Renal cortex interstitium (tissue), 11 donors: ENCODE measurements around the gene AKR1C8. TPM values are rescaled to one million over a fixed set of nuclear protein-coding genes. Genes with fewer than 3 reads are reported as not detected.
A peak's percentile ranks its signal among the peaks of the same experiment; 100 is the strongest.
"Not testable (repeated sequence)": the region's sequence is repeated elsewhere in the genome, so short reads cannot be mapped to it uniquely, and the experiment has no call there.

Experiments used
- DNase-seq, 11 donors: peaks; one replicate each; pipeline ENCODE4 v3.0.0-alpha.2; 2013; ENCODE audit warnings: low read depth in 9 of 11, low spot score in 4 of 11; ENCODE audit errors: extremely low read depth in 1 of 11
- polyA plus RNA-seq, 3 donors: library from polyadenylated mRNA; unstranded; fragments of 120-200 nt; gene quantifications; one replicate each; pipeline ENCODE4 v1.2.1, GENCODE V29; 2013; ENCODE audit not compliant: insufficient read length in 3 of 3

Gene AKR1C8
- polyA plus RNA-seq, 3 donors: 0.09 to 0.64 (median 0.36) TPM

DNA sequence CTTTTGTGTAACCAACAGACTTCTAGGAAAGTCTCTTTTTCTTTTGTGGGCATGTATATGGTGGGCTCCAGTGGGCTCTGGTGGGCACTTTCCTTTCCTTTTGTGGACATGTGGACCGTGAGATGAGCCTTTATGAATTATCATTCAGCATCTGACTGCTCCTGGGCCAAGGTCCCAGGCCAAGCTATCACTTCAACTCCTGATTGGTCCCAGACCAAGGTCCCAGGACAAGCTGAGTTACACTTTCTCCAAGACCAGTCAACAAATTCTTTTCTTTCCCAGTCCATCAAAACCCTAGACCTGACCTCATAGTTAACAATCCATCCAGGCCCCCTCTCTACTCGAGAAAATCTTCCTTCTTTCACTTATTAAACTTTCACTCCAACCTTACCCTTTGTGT lies 1.0 kb downstream of the AKR1C8 start:
- DNase-seq: no peak

DNA sequence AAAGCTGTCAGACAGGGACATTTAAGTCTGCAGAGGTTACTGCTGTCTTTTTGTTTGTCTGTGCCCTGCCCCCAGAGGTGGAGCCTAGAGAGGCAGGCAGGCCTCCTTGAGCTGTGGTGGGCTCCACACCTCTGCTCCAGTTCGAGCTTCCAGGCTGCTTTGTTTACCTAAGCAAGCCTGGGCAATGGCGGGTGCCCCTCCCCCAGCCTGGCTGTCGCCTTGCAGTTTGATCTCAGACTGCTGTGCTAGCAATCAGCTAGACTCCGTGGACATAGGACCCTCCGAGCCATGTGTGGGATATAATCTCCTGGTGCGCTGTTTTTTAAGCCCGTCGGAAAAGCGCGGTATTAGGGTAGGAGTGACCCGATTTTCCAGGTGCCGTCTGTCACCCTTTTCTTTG lies 4.4 kb downstream of the AKR1C8 start:
- DNase-seq: not testable (repeated sequence)

DNA sequence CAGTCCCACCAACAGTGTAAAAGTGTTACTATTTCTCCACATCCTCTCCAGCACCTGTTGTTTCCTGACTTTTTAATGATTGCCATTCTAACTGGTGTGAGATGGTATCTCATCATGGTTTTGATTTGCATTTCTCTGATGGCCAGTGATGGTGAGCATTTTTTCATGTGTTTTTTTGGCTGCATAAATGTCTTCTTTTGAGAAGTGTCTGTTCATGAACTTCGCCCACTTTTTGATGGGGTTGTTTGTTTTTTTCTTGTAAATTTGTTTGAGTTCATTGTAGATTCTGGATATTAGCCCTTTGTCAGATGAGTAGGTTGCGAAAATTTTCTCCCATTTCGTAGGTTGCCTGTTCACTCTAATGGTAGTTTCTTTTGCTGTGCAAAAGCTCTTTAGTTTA lies 9.4 kb downstream of the AKR1C8 start:
- not testable (repeated sequence) for DNase-seq

DNA sequence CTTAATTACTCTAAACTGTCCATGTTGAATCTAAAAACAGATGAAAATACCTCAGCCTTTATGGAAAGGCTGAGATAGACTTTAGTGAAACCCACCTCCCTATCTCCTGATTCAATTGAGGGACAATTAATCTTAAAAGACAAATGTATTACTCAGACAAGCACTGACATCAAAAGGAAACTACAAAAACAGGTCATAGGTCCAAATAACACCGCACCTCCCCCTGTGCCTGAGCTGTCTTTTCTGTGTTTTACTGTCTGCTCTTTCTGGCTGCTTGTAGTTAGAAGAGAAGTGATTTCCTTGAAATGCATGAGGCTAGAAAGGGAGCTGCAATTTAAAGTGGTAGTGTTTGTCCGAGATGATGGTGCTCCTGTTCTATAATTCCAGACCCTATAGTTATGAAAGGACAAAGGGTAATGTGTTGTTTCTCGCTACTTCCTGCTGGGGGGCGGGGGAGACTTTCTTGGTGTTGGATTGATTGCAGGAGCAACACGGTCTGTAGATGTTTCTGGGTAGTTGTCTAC lies 16.0 kb downstream of the AKR1C8 start:
- no peak for DNase-seq

DNA sequence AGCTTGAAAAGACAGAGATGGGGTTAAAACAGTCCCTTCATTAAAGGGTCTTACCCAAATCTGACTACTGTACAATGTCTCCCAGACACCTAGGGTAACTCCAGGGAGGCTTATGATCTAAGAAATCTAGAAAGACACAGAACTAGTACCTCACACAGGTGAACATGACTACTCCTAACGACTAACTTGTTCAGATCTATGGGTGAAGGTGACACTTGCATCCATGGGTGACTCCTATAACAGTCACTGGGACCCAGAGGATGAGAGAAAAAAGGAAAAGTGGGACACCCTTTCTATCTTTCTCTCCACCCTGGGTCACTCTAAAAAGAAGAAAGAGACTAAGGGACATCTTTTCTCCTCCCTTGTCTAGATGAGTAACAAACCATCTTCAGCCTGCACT lies 19.2 kb downstream of the AKR1C8 start:
- DNase-seq: no peak

DNA sequence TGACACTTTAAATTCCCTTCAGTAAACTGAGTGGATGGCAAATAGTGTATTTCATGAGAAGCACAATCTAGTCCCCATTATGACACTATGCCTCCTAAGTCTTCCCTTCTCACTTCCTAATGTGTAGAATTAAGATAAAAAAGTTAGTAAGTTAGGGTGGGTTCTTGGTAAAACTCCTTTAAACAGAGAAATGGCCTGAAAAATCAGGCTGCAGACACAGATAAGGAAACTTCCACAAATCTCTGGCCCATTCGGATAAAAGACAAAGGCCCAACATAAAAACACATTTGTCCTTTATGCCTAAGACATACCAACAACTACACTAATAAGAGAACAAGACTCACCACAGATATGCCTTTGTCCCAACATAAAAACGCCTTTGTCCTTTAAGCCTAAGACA lies 21.5 kb downstream of the AKR1C8 start:
- no peak for DNase-seq

DNA sequence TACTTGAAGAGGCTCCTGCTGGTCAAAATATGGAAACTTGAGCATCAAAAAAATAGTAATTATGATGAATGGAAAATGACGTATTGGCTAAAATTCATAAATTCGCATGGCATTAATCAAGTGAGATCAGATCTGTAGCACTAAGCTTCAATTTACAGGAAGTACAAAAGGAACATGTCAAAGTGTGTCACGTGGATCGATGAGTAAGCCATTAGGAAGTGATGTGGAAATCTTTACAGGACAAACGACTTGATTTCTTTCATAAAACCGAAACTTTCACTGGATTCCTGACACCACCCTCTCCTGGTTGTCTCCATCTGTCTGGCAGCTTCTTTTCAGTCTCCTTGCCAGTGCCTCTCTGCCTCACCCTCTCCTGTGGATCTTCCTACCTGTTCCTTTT lies 25.8 kb downstream of the AKR1C8 start:
- DNase-seq: no peak

DNA sequence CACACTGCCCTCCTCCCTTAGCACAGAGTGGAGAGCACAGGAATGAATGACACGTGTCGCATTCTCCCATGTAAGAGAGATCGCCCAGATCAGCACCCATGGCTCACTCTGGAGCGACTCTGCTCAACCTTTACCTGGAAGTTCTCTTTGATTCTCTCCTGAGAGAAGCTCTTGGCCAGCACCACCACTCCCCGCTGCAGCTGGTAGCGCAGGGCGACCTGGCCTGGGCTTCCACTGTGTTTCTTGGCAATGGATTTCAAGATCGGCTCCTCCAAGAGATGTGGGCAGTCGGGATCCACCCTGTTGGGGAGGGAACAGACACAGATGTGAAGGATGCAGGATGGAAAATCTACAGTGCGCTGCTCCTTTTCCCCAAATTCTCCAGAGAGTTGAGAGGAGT lies 27.4 kb downstream of the AKR1C8 start:
- DNase-seq: no peak

DNA sequence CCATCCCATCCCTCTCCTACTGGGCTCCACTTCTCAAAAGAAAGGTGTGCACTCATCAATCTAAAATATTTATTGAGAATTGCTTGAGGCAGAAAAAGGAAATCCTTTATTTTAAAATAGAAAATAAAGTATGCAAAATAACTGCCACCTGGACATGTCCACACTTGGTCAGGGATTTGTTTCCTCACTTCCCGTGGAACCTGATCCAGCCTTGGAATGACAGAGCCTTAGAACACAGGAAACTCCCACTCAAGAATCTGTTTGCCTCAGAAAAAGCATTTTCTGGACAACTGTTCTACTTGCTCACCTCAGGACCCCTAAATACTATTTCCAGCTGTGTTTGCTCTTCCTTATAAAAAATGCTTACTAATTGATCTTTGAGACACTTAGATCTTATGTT lies 29.0 kb downstream of the AKR1C8 start:
- DNase-seq: no peak

DNA sequence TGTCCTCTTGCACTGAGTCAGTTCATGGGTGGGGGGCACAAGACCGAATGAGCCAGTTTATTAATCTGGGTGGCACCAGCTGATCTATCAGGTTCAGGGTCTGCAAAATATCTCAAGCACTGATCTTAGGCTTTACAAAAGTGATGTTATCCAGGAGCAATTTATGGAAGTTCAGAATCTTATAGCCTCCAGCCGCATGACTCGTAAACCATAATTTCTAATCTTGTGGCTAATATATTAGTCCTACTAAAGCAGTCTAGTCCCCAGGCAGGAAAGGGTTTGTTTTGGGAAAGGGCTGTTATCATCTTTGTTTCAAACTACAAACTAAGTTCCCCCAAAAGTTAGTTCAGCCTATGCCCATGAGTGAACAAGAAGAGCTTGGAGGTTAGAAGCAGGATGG lies 33.9 kb downstream of the AKR1C8 start:
- DNase-seq: no peak

DNA sequence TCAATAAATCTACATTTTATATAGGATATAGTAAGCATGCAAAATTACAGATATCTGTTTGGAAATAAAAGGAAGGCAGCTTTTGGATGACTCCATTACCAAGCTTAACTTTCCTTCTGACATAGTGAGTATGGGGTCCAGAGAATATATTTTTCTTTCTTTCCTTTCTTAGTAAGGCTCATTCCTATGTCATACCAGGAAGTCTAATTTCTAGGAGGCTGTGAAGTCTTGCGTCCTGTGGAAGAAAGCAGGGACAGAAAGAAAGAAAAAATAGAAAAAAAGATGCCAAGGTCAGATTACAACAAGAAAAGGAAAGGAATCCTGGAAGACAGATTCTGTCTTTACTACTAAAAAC lies 36.3 kb downstream of the AKR1C8 start:
- DNase-seq: no peak

DNA sequence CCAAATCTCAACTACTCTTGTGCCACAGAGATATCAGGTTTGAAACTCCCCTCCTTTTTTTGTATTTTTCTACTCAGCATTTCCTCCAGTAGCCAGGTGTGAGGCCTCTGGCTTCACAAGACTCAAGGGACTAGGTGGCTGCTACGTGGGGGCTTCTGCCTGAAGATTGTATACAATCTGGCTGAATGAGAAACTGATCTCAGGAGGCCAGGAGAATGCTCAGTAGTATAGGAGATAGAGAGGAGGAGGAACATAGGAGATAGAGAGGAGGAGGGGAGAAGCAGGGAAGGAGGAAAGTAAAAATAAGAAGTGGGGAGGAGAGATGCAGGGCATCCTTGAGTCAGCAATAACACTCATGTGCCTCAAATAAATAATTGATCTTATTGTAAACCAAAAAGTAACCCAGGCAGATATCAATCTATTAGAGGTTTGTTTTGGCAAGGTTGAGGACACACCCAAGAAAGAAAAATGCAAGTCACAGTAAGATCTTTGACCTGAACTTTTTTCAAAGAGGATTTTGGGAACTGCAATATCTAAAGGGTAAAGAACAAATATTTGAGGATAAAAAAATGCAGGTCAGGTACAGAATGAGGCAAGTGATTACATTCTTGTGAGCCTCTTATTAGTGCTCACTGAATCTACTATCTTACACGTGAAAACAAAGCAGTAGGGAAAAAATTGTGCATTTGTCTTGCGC lies 36.8 kb downstream of the AKR1C8 start:
- no peak for DNase-seq

DNA sequence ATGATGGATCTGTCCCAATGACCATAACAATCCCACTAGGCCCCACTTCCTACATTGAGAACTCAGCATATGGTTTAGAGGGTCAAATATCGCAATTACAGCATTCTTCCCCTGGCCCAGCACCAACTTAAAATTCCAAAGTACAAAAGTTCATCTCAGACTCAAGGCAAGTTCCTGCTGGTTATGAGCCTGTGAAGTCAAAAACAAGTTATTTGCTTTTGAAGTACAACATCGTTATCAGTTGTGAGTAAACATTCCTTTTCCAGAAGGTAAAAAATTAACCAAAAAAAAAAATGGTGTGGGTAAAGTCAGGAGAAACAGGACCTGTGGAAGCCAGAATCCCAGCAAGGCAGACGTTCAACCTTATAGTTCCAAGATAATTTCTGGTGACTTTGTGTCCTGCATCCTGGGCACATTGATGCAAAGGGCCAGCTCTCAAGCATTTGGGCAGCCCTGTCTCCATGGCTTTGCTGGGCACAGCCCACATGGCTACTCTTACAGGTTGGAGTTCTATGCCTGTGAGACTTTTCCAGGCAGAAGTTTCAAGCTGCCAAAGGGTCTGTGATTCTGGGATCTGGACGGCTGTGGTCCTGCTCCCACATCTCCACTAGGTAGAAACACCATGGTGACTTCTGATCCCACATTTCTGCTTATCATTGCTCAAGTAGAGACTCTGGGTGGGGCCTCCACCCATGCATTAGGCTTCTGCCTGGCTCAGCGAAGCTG lies 37.5 kb downstream of the AKR1C8 start:
- DNase-seq: no peak

DNA sequence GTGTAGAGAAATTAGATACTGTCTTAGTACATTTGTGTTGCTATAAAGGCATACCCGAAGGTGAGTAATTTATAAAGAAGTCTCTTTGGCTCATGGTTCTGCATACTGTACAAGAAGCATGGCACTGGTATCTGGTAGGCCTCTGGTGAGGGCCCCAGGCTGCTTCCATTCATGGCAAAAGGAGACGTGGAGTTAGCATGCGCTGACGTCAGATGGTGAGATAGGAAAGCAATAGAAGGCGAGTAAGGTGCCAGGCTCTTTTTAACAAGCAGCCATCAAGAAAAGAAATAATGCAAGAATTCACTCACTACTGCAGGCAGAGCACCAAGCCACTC lies 38.1 kb downstream of the AKR1C8 start:
- DNase-seq: no peak

DNA sequence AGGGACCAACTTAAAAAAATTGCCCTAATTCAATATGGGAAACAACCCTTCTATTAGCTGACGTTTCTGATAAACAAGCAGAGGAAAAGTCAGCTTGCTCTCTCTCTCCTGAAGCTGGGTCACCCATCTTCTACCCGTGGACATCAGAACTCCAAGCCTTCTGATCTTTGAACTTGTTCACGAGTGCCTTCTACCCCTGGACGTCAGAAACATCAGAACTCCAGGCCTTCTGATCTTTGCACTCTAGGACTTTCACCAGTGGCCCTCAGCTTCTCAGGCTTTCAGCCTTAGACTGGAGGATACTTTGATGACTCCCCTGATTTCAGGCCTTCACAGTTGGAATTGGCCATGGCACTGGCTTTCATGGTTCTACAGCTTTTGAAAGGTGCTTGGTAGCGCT lies 41.8 kb downstream of the AKR1C8 start:
- no peak for DNase-seq

DNA sequence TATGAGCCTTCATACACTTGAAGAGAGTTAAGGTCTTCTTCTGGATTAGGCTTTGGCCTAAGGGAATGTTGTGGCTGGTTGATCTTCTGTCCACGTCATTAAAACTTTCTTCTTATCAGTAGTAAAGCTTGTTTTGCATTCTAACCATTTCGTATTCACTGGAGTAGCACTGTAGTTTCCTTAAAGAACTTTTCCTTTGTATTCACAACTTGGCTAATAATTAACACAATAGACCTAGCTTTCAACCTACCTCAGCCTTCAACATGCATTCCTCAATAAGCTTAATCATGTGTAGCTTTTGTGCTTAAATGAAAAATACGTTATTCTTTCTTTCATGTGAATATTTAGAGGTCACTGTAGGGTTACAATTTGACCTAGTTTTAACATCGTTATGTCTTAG lies 42.8 kb downstream of the AKR1C8 start:
- DNase-seq: peak in 8 of 11 donors; percentile 3 to 37 (median 14)

DNA sequence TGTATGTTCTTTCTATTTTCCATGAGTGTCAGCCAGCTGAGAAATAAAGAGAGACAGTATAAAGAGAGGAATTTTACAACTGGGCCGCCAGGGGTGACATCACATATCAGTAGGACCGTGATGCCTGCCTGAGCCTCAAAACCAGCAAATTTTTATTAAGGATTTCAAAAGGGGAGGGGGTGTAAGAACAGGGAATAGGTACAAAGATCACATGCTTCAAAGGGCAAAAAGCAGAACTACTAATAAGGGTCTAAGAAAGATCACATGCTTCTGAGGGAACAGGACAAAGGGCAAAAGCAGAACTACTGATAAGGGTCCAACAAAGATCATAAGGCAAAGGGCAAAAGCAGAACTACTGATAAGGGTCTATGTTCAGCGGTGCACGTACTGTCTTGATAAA lies 47.3 kb downstream of the AKR1C8 start:
- DNase-seq: not testable (repeated sequence)

DNA sequence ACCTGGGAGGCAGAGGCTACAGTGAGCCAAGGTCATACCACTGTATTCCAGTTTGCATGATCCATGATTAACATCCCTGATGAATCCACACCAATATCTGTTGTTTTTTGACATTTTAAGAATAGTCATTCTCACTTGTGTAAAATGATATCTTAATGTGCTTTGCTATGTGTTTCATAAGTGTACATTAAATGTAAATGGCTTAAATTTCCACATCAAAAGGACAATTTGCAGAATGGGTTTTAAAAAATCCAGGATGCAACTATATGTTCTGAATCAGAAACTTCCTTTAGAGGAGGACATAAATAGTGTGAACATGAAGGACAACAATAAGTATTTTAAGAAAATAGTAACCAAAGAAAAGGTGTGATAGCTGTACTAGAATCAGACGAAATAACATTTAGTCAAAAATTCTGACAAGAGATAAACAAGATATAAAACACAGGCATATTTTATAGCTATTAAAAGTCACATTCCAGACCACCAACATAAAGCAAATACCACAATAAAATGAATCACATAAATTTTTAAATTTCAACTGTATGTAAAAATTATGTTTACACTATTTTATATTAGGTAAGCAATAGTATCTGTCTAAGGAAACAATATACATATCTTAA lies 48.4 kb downstream of the AKR1C8 start:
- DNase-seq: no peak

DNA sequence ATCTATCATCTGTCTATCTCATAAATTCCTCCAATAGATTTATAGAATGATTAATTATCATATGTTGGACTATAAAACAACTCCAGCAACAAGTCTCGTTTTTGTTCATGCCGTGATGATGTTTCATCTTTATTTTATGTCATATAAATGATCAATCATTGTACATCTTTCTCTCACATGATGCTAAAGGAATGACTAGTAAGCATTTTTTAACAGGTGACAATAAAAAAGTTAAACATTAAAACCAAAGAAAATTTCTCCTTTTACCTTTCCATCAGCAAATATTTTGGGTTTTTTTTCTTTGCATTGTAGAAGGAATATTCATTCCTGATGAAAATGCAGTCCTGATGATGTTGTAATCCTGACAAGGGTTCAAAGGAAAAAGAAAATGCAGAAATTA lies 49.4 kb downstream of the AKR1C8 start:
- no peak for DNase-seq

DNA sequence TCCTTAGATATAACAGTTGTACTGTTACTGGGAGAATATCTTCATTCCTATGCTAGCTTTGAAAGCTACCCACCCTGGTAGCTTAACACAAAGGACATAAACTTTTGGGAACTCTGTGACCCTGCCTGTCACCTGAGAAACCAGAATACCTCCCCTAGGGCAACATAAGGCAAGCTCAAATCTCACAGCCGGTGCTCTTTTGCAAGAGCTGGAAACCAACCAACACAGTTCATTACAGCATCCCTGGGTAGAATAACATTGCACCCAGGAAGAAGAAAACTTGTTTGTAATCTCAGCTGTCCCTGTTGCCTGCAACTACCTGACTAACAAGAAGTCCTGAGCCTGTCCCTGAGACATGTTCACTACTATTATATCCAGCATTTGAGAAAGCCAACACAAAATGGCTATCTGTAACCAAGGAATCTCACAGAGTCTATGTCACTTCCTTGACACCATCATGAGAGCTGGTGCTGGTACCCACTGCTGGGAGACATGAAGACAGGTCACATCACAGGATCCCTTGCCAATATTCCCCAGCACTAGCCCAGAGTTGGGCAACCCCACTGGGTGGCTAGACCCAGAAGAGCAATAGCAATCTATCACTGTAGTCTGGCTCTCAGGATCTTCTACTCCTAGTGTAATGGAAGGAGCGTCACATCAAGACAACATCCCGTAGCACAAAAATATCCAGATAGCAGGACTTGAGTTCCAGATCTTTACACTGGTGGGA lies 59.5 kb downstream of the AKR1C8 start:
- DNase-seq: no peak
